GM19467 (cell line): ENCODE data around the gene ATAD2B.

Experiments
- ATAC-seq: cut with Tn5 transposase; IDR thresholded peaks from one replicate; pipeline ENCODE4 v1.9.1; 2021; ENCODE audit warnings: mild to moderate bottlenecking, moderate library complexity; ENCODE audit not compliant: unreplicated experiment

Gene ATAD2B

DNA sequence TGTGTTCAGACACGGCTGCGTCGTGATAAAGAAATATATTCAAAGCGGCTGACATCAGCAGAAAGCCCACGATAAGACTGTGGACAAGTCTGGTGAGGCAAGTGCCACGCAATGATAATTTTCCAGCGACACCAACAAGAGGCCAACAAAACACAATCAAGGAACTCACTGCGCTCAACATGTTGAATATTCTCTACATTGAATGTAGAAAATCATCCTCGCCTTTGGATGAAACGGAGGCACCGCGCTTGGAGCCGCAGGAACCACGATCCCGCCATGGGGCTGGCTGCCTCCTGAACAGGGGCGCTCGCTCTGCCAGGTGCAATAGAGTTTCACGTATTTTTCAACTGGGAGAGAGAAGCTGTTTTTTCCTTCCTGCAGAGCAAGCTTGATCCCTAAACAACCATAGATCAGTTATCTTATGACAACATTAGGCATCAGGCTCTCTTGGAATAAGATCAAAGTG, 220.3 kb downstream of the ATAD2B start:
- ATAC-seq = no peak

DNA sequence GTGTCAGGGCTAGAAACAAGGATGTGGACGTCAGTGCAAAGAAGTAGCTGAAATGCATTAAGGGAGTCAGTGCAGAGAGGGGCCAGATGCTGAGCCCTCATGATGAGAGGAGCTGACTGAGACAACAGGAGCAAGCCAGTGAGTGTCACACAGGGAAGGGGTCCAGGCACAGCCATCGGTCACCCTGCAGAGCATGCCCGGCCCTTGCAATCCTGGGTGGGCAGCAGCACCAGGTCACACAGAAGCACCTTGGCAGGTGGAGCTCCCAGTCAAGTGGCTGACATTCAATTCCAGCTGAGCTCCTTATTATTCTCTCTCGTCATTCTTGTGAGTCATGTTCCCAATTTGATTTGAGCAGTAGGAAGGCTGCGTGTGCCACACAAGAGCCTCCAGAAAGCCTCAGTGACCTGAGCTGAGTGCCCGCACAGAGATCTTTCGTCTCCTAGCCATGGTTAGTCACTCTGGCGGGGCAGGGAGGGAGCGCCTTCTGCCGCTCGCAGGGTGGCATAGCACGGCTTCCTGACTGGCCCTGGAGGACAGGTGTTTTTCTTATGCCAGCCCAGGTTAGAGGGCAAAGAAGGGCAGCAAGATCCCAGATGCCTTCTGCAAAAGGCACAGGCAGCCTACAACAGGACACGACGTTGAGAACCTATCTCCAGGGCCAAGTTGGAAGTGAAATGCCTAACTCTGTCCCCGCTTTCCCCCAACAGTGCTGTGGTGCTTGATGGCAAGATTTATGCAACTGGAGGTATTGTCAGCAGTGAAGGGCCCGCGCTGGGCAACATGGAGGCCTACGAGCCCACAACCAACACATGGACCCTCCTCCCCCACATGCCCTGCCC, 220.9 kb downstream of the ATAD2B start:
- ATAC-seq = no peak

DNA sequence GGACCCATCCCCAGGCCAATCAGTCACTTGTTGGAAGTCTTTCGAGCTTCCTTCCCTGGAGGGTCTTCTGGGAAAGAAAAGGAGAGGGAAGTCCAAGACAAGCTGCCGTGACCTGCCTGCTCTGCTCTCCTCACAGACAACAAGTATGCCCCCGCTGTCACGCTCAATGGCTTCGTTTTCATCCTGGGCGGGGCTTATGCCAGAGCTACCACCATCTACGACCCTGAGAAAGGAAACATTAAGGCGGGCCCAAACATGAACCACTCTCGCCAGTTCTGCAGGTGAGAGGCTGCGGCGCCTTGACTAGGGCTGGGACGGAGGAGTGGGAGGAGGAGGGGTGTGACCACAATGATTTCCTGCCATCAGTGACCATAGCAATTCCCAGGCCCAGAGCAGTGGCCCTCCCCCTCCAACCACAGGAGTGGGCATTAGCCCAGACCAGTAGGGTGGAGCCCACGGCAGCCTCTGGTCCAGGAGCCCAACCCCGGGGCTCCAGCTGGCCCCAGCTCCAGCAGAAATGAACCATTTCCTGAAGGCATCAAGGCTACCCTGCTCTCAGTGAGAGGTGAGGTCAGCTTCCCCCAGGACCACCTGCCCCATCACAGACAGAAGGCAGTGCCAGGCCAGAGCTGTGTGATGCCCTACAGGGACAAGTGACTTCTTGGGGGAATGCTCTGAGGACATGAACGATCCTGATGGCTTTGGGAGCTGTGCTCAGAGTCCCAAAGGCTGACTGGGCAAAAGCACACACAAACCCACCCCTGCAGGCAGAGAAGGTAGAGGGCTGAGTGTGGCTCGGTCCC, 223.1 kb downstream of the ATAD2B start:
- ATAC-seq = no peak

DNA sequence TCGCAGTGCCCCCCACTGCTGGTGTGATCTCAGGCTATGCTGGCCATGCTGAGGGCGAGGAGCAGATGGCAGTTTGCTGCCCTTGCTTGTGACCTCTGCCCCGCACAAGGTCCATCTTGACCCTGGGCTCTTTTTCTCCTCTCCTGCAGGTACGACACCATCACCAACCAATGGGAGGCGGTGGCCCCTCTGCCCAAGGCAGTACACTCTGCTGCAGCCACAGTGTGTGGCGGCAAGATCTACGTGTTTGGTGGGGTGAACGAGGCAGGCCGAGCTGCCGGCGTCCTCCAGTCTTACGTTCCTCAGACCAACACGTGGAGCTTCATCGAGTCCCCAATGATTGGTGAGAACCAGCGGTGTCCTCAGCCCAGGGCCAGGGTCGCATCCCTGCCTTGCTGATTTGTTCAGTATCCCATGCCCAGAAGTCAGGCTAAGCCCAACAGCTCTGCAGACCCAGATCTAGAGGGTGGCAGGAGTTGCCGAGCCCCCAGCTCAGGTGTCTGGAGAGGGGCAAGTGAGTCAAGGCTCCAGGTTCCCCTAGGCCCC, 223.8 kb downstream of the ATAD2B start:
- ATAC-seq = no peak

DNA sequence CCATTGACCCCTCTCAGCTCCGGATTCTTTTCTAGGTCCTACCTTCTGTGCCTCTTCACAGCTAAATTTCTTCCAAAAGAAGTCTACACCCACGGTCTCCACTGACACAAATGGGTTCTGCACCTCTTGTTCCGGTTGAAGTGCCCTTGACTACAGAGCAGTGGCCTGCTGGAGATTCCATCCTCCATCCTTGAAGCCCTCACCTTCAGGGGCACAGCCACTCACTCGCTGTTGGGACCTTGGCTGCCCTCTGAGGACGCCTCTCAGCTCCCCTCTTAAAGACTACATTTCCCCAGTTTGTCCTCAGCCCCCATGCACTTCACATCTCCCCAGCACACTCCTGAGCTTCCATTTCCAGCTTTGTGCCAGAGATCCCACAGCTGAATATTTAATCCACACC, 226.3 kb downstream of the ATAD2B start:
- no peak for ATAC-seq

DNA sequence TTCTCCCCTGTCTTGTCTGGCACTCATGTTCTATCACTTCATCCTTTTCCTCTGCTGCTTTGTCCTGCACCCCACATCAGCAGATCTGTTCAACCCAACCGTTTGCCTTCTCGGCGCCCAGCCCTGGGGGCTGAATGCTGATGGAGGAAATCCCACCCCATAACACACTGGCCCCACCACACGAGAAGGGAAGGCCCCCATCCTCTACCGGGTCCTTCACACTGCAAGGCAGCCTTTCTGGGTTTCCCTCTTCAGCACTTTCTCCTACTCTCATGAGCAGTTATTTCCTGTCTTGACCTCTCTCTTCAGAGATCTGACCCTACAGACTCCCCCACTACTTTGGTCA, 227.4 kb downstream of the ATAD2B start:
- no peak for ATAC-seq

DNA sequence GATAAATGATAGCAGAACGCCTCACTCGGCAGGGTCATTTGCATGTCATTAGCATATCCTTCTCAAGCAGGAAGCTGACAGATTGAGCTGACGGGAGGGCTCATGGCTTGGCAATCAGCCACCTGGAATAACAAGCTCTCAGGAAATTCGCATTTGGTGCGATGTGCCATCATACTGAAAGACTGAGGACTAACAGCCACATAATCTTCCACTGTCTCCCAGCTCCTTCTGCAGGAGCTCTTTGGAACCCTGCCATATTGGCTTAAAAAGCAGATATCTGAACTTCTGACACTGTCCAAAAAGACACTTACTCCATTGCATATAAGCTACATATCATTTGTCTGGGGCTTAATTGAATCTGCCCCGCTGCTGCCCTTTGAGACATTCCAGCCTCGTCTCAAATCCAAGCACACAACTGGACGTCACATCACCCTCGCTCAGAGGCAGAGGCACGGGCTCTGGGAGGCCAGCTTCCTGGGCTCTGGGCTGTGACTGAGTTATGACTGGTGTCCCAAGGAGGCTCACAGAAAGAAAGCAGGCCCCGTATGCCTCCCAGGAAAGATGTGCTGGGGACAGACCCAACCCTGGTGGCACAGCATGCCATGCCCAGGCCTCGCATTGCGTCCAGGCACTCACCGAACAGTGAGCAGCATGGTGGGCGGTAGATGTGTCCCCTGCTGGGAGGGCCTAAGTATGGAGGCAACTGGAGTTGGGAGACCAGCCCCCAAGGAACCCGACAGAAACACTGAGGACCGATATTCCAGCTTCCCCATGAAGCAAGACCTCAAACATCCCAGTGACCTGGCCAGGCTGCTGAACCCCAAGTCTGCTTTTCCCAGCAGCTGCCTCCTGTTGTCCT, 228.0 kb downstream of the ATAD2B start:
- ATAC-seq = no peak
